ENCODE measurements around the gene GCSAM. TPM values are rescaled to one million over a fixed set of nuclear protein-coding genes. Genes with fewer than 3 reads are reported as not detected.

Gene GCSAM
- total RNA-seq, 1 experiment from 2014 or later: not detected

DNA sequence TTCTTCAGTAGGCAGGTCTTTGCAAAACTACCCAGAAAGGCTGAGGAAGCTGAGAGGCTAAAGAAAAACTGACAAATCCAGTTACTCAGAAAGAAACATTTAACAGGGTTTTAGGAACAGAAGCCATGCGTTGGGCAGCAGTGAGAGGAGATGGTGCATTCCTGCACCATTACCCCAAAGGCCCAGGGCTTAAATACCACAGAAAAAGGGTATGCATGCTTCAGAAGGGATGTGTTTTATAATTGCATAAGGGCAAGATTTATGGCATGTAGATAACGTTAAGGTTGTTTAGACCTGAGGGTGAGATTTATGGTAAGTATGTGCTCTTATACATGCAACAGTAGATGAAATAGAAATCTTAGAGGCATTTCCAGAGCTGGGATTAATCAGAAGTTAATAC, 36.9 kb downstream of the GCSAM start:
- no peaks in the 10 kb centered on the region for H3K27me3 ChIP-seq (ENCODE audit: control insufficient read depth, insufficient read depth, low read length)
- H3K4me3 ChIP-seq (ENCODE audit: insufficient read depth, low read depth, low read length): no peak overlapping the region
- no peaks in the 10 kb centered on the region; the same call in 1 of the 2 replicates for H3K36me3 ChIP-seq (replicated peaks; ENCODE audit: control insufficient read depth, insufficient read depth, low read length)
- no peak for DNase-seq

DNA sequence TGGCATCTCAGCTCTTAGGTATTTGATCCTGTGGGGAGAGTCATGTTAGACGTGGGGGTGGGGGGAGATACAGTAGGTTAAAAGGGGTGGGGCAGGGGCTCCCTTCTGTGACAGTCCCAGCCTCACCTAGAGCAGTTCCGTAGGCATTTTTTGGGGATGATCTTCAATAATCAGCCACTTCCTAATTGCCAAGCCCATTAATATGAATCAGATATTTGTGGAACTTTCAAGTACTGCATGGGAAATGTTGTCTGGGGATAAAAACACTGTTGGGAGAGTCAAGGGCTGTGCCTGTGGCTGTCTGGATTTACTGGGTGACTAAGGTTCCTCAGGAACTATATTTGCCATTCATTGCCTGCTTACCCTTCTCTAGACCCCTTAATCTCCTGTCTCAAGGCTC, 37.3 kb downstream of the GCSAM start:
- no peaks in the 10 kb centered on the region; the same call in 1 of the 2 replicates for H3K36me3 ChIP-seq (replicated peaks; ENCODE audit: control insufficient read depth, insufficient read depth, low read length)
- no peaks in the 10 kb centered on the region for H3K27me3 ChIP-seq (ENCODE audit: control insufficient read depth, insufficient read depth, low read length)
- no peak overlapping the region for H3K4me3 ChIP-seq (ENCODE audit: insufficient read depth, low read depth, low read length)
- DNase-seq: no peak

GRCh38 chr3:112093180-112093522, 39.9 kb downstream of the GCSAM start:
- Histone ChIP-seq H3K4me3 (ENCODE audit: insufficient read depth, low read depth, low read length) (no peak overlapping the region), H3K27me3 (ENCODE audit: control insufficient read depth, insufficient read depth, low read length) (no peaks in the 10 kb centered on the region), H3K36me3 (replicated peaks; ENCODE audit: control insufficient read depth, insufficient read depth, low read length) (no peaks in the 10 kb centered on the region; the same call in 1 of the 2 replicates)
- no peak for DNase-seq

- DNase-seq: no peak
- Histone ChIP-seq H3K36me3 (replicated peaks; ENCODE audit: control insufficient read depth, insufficient read depth, low read length) (no peaks in the 10 kb centered on the region; the same call in 1 of the 2 replicates), H3K4me3 (ENCODE audit: insufficient read depth, low read depth, low read length) (no peak overlapping the region), H3K27me3 (ENCODE audit: control insufficient read depth, insufficient read depth, low read length) (no peaks in the 10 kb centered on the region)
Observed at GRCh38 chr3:112092496-112093179, 40.4 kb downstream of the GCSAM start.

GRCh38 chr3:112090887-112091586, 42.0 kb downstream of the GCSAM start:
- no peaks in the 10 kb centered on the region for H3K27me3 ChIP-seq (ENCODE audit: control insufficient read depth, insufficient read depth, low read length)
- DNase-seq: no peak
- H3K4me3 ChIP-seq (ENCODE audit: insufficient read depth, low read depth, low read length): no peak overlapping the region
- H3K36me3 ChIP-seq (replicated peaks; ENCODE audit: control insufficient read depth, insufficient read depth, low read length): no peaks in the 10 kb centered on the region; the same call in 1 of the 2 replicates

- no peaks in the 10 kb centered on the region; the same call in 1 of the 2 replicates for H3K36me3 ChIP-seq (replicated peaks; ENCODE audit: control insufficient read depth, insufficient read depth, low read length)
- peaks cover 3% of the 10 kb centered on the region; the same call in 1 of the 2 replicates for H3K27me3 ChIP-seq (ENCODE audit: control insufficient read depth, insufficient read depth, low read length)
- no peak for DNase-seq
- no peak overlapping the region for H3K4me3 ChIP-seq (ENCODE audit: insufficient read depth, low read depth, low read length)
Observed at GRCh38 chr3:112089956-112090886, 42.8 kb downstream of the GCSAM start.

DNA sequence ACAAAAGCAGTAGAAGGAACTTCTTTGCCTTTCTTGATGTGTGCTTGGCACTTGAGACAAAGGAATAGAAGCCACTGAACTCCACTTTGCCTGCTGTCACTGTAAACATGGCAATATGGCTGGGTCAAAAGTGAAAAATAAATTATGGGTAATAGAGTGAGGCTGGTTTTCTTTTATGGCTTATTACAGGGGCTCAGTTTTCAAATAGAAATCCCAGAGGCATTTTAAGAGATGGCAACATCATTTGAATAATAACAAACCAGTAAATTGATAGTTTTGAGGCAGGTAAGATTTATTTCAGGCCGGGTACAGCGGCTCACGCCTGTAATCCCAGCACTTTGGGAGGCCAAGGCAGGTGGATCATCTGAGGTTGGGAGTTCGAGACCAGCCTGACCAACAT, 44.1 kb downstream of the GCSAM start:
- no peak for DNase-seq
- Histone ChIP-seq H3K27me3 (ENCODE audit: control insufficient read depth, insufficient read depth, low read length) (peaks cover 7% of the 10 kb centered on the region; the same call in 1 of the 2 replicates), H3K4me3 (ENCODE audit: insufficient read depth, low read depth, low read length) (no peak overlapping the region), H3K36me3 (replicated peaks; ENCODE audit: control insufficient read depth, insufficient read depth, low read length) (no peaks in the 10 kb centered on the region; the same call in 1 of the 2 replicates)

- Histone ChIP-seq H3K4me3 (ENCODE audit: insufficient read depth, low read depth, low read length) (no peak overlapping the region; the same call in 1 of the 2 replicates), H3K36me3 (replicated peaks; ENCODE audit: control insufficient read depth, insufficient read depth, low read length) (no peaks in the 10 kb centered on the region; the same call in 1 of the 2 replicates), H3K27me3 (ENCODE audit: control insufficient read depth, insufficient read depth, low read length) (peaks cover 7% of the 10 kb centered on the region; the same call in 1 of the 2 replicates)
- DNase-seq: no peak
Observed at GRCh38 chr3:112087746-112088145, 45.3 kb downstream of the GCSAM start.

GRCh38 chr3:112086875-112087524, 46.0 kb downstream of the GCSAM start:
- H3K4me3 ChIP-seq (ENCODE audit: insufficient read depth, low read depth, low read length): peak overlapping the region; percentile 67
- DNase-seq: peak; percentile 61
- H3K27me3 ChIP-seq (ENCODE audit: control insufficient read depth, insufficient read depth, low read length): peaks cover 7% of the 10 kb centered on the region; the same call in 1 of the 2 replicates
- no peaks in the 10 kb centered on the region; the same call in 1 of the 2 replicates for H3K36me3 ChIP-seq (replicated peaks; ENCODE audit: control insufficient read depth, insufficient read depth, low read length)

- Histone ChIP-seq H3K36me3 (replicated peaks; ENCODE audit: control insufficient read depth, insufficient read depth, low read length) (no peaks in the 10 kb centered on the region; the same call in 1 of the 2 replicates), H3K4me3 (ENCODE audit: insufficient read depth, low read depth, low read length) (peak within 1 kb of the TSS; percentile 67), H3K27me3 (ENCODE audit: control insufficient read depth, insufficient read depth, low read length) (peaks cover 7% of the 10 kb centered on the region; the same call in 1 of the 2 replicates)
- peak; percentile 98 for DNase-seq
Observed at GRCh38 chr3:112086076-112086854, 46.8 kb downstream of the GCSAM start, which contains the start of gene C3orf52. TSS of gene C3orf52 (plus strand) at chr3:112086389. CDS start at chr3:112086408, 19 bp downstream.

DNA sequence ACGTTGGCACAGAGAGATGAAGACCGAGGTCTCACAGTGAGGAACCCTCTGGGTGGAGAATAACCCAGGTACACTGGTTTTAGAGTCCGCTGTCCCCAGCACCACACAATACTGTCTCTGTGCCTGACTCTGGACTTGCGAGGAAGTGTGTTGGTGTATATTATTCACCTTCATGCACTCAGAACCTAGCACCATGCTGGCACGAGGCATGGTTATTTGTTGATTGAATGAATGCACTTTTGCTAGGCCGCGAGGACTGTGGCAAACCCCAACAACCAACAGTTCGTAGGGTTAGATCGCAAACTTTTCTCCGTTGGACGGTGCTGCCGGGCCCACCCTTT, 47.3 kb downstream of the GCSAM start:
- peaks cover 7% of the 10 kb centered on the region; the same call in 1 of the 2 replicates for H3K27me3 ChIP-seq (ENCODE audit: control insufficient read depth, insufficient read depth, low read length)
- no peaks in the 10 kb centered on the region for H3K36me3 ChIP-seq (replicated peaks; ENCODE audit: control insufficient read depth, insufficient read depth, low read length)
- H3K4me3 ChIP-seq (ENCODE audit: insufficient read depth, low read depth, low read length): peak overlapping the region; percentile 67
- no peak for DNase-seq

DNA sequence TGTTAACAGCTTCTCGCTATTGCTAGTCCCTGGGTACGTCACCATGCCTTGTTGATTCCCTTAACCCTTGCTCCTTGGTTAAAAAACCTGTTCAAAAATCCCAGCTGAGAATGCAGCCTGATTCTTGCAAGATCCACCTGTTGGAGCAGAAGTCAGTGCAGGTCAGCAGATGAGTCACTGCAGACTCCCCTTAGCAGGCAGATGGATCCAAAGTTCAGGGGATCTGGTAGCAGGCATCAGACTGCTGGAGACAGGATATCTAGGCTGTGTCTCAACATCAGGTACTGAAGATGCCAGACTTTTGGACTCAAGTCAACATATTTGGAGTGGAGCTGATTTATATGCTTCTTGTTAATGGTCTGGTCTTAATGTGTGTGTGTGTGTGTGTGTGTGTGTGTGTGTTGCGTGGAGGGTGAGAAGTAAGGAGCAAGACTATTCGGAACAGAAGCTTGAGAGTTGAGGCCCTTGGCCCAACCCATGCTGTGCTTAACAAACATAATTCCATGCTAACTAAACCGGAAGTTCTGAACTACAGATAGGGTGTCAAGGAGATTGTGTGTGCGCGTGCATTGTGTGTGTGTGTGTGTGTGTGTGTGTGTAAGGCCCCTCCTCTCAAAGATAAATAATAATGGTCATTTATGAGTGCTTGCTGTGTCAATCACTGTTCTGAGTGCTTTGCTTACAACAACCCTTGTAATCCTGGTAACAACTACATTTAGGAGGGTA, 47.9 kb downstream of the GCSAM start:
- Histone ChIP-seq H3K36me3 (replicated peaks; ENCODE audit: control insufficient read depth, insufficient read depth, low read length) (no peaks in the 10 kb centered on the region), H3K4me3 (ENCODE audit: insufficient read depth, low read depth, low read length) (peak overlapping the region; percentile 67), H3K27me3 (ENCODE audit: control insufficient read depth, insufficient read depth, low read length) (peaks cover 7% of the 10 kb centered on the region; the same call in 1 of the 2 replicates)
- DNase-seq: no peak

DNA sequence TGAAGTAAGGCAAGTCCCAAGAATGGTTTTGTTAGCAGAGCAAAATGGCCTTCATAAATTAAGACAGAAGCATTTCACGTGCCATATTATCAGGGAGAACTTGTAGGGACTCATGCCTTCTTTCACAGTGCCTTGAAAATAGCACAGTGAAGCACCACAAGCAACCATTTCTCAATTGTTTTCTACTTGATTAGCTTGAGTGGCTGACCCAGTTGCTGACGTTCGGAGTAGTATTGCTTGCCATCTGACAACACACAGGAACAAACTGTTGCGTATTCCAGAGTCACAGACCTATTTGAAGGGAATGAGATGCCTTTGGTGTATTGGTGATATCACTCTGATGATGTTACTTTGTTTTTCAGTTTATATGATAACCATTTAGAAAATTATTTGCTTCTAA, 49.8 kb downstream of the GCSAM start:
- DNase-seq: no peak
- Histone ChIP-seq H3K36me3 (replicated peaks; ENCODE audit: control insufficient read depth, insufficient read depth, low read length) (no peaks in the 10 kb centered on the region), H3K4me3 (ENCODE audit: insufficient read depth, low read depth, low read length) (no peak overlapping the region), H3K27me3 (ENCODE audit: control insufficient read depth, insufficient read depth, low read length) (peaks cover 7% of the 10 kb centered on the region; the same call in 1 of the 2 replicates)

All from H7 (cell line).